Right atrium auricular region (tissue), 2 donors: ENCODE results near the gene ASXL1. TPM values are rescaled to one million over a fixed set of nuclear protein-coding genes. Genes with fewer than 3 reads are reported as not detected.
A peak's percentile ranks its signal among the peaks of the same experiment; 100 is the strongest.

ENCODE experiments used
- DNase-seq: peaks from one replicate; pipeline ENCODE4 v3.0.0-alpha.2; 2019; ENCODE audit warnings: low spot score
- H3K27ac ChIP-seq, 2 donors: fragments of 200-600 bp; sonication (generic); 1 replicate in 1 of 2; 2 replicates in 1 of 2; pipeline ENCODE4 v1.5.1; 2016 to 2019
- H3K27me3 ChIP-seq, 2 donors: fragments of 200-600 bp; sonication (generic); one replicate each; pipeline versions ENCODE4 v1.5.1 to v1.6.0; 2017 to 2019
- H3K36me3 ChIP-seq: fragments of 200-600 bp; sonication (generic); one replicate; pipeline ENCODE4 v1.5.1; 2016
- H3K4me1 ChIP-seq, 2 donors: fragments of 200-600 bp; sonication (generic); one replicate each; pipeline versions ENCODE4 v1.5.1 to v1.6.0; 2017 to 2019
- H3K4me3 ChIP-seq, 2 donors: fragments of 200-600 bp; sonication (generic); 1 replicate in 1 of 2; 2 replicates in 1 of 2; pipeline ENCODE4 v1.5.1; 2017 to 2019; ENCODE audit warnings: mild to moderate bottlenecking in 1 of 2, moderate library complexity in 1 of 2
- H3K9me3 ChIP-seq, 2 donors: fragments of 200-600 bp; sonication (generic); one replicate each; pipeline ENCODE4 v1.5.1; 2019
- CTCF ChIP-seq, 2 donors: fragments of 200-600 bp; sonication (generic); IDR thresholded peaks; one replicate each; pipeline ENCODE4 v1.5.1; 2019; ENCODE audit warnings: antibody characterized with exemption in 2 of 2
- total RNA-seq, 2 donors: library from RNA; depleted of rRNA; stranded (reverse); fragments of >200 nt; gene quantifications; one replicate each; pipeline ENCODE4 v1.1.0, GENCODE V29; 2016

Gene ASXL1
- total RNA-seq, 2 donors from 2014 or later = 15.9 to 30.5 TPM

GRCh38 chr20:32483351-32484224, 125.5 kb downstream of the ASXL1 start:
- no peak for TF ChIP-seq CTCF (IDR thresholded peaks at IDR 0.05)
- no peak for DNase-seq
- Histone ChIP-seq H3K4me3 (peak overlapping the region; percentile 75 to 84), H3K27ac (peak overlapping the region; percentile 75 to 80), H3K9me3 (no peaks in the 10 kb centered on the region), H3K4me1 (peaks cover 0 to 31% of the 10 kb centered on the region in 2 donors), H3K27me3 (no peaks in the 10 kb centered on the region), H3K36me3 (no peaks in the 10 kb centered on the region)

DNA sequence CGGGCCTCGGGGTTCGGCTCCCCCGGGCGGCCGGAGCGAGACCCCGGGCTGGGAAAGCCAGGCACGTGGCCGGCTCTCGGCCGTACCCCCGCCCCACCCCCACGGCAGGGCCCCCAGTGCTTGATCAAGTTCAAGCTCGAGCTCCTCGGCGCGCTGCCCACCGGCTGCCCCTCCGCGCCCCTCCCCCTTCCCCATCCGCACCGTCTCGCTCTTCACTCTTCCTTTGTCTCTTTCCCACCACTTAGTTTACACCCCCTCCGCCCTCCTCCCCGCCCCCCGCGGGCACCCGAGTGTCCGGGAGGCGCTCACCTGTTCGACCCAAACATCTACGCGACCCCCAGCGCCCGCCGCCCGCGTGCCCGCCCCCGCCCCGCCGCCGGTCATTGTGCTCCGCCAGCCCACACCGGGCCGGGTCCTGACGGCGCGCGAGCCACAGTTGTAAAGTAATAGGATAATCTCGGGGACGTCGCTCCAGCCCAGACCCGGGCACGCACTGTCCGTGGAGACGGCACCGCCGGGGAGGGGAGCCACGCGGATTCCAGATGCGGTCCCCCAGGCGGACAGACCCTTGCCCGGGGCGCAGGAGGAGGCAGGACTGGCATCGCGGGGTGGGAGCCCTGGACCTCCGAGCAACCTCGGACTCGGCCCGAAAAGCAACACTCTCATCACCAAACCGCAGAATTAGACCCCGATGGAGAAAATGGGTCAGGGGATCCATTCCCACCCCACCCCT, 126.3 kb downstream of the ASXL1 start:
- H3K27me3 ChIP-seq = no peaks in the 10 kb centered on the region
- no peak for DNase-seq
- peak overlapping the region; percentile 75 to 84 for H3K4me3 ChIP-seq
- no peak for TF ChIP-seq CTCF (IDR thresholded peaks at IDR 0.05)
- no peaks in the 10 kb centered on the region for H3K36me3 ChIP-seq
- H3K9me3 ChIP-seq = no peaks in the 10 kb centered on the region
- peaks cover 0 to 31% of the 10 kb centered on the region in 2 donors for H3K4me1 ChIP-seq
- peak overlapping the region; percentile 69 to 80 for H3K27ac ChIP-seq

- peak; percentile 75 to 89 for TF ChIP-seq CTCF (IDR thresholded peaks at IDR 0.05)
- Histone ChIP-seq H3K36me3 (no peaks in the 10 kb centered on the region), H3K4me3 (peak overlapping the region; percentile 75 to 84), H3K27ac (peak overlapping the region; percentile 69 to 80), H3K9me3 (no peaks in the 10 kb centered on the region), H3K27me3 (no peaks in the 10 kb centered on the region), H3K4me1 (peaks cover 0 to 31% of the 10 kb centered on the region in 2 donors)
- DNase-seq = peak; percentile 87
These were observed 127.0 kb downstream of the ASXL1 start for GRCh38 chr20:32484958-32485769.

DNA sequence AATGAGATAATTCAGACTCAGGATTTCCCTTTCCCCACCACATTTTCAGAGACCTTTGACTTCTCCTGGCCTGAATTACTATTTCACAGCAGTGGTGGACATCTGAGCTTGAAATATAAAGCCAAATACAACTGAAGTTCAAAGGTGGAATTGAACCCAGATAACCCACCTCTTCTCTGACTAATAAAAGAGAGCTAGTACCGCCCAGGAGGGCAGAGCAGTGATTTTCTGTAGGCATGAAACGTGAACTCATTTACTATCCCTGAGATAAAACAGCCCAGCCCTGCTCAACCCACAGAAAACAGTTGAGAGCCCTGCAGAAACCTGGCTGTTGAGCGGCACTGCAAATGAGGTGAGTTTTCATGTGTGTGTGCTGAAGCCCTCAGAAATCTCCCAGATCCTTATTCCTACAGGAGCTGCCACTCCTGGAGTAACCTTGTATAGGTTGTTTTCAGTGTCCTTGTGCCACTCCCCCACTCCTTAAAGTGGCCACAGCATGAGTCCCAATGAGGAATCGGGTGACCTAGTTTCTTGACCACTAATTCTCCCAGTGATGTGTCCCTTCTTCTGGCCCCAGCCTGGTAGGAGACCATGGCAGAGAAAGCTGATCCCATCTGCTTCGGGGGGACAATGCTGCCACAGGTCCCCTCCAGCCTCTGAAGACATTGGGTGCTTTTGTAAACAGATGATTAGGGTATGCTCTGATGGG, 127.8 kb downstream of the ASXL1 start:
- H3K4me3 ChIP-seq = no peak overlapping the region
- H3K9me3 ChIP-seq = no peaks in the 10 kb centered on the region
- peaks cover 0 to 26% of the 10 kb centered on the region in 2 donors for H3K4me1 ChIP-seq
- no peak overlapping the region for H3K27ac ChIP-seq
- no peaks in the 10 kb centered on the region for H3K27me3 ChIP-seq
- no peak for TF ChIP-seq CTCF (IDR thresholded peaks at IDR 0.05)
- no peak for DNase-seq
- no peaks in the 10 kb centered on the region for H3K36me3 ChIP-seq

DNA sequence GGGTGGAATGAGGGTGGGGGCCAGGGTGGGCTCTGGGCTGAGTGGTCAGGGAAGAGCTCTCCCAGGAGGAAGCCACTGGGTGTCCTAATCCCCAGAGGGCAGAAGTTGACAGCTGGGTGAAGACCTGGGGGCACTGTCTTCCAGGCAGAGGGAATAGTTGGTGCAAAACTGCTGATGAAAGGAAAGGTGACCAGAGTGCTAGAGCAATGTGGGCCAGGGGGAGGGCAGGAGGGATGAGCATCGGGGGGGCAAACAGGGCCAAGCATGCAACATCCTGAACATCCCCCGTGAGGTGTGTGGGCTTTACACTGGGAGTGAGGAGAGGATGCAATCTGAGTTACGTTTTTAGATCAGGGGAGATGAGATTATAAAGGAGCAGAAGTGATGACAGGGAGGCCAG, 129.2 kb downstream of the ASXL1 start:
- DNase-seq = no peak
- TF ChIP-seq CTCF (IDR thresholded peaks at IDR 0.05) = no peak

More for the DNA sequence above, 129.2 kb downstream of the ASXL1 start:
- H3K9me3 ChIP-seq = no peaks in the 10 kb centered on the region
- no peak overlapping the region for H3K27ac ChIP-seq
- H3K4me3 ChIP-seq = no peak overlapping the region
- H3K4me1 ChIP-seq = peaks cover 0 to 11% of the 10 kb centered on the region in 2 donors
- no peaks in the 10 kb centered on the region for H3K27me3 ChIP-seq
- no peaks in the 10 kb centered on the region for H3K36me3 ChIP-seq
